GM12878 (cell line): ENCODE data around the gene HSCB. TPM values are rescaled to one million over a fixed set of nuclear protein-coding genes. Genes with fewer than 3 reads are reported as not detected.

ENCODE experiments used
- CHD4 ChIP-seq: fragments of 200-600 bp; sonication (generic); IDR thresholded peaks from 2 replicates; pipeline ENCODE4 v1.6.1; 2016; ENCODE audit warnings: mild to moderate bottlenecking
- EZH2 ChIP-seq: IDR thresholded peaks from 2 replicates; pipeline ENCODE4 v1.6.1; 2012; ENCODE audit warnings: low read depth, mild to moderate bottlenecking, control low read depth, inconsistent platforms, low read length, borderline replicate concordance; ENCODE audit not compliant: control insufficient read depth
- FOXM1 ChIP-seq: IDR thresholded peaks from 2 replicates; pipeline ENCODE4 v1.6.1; 2012; ENCODE audit warnings: low read depth, mild to moderate bottlenecking, inconsistent platforms, low read length, moderate library complexity
- HDGF ChIP-seq: fragments of 450-650 bp; IDR thresholded peaks from 2 replicates; pipeline ENCODE4 v1.6.1; 2016; ENCODE audit warnings: antibody characterized with exemption
- JUND ChIP-seq: IDR thresholded peaks from 2 replicates; pipeline ENCODE4 v1.6.1; 2012; ENCODE audit warnings: low read depth, mild to moderate bottlenecking, low read length, improper control_type of control experiment, moderate library complexity
- MTA3 ChIP-seq: IDR thresholded peaks from 2 replicates; pipeline ENCODE4 v1.6.1; 2012; ENCODE audit warnings: low read length, inconsistent platforms, borderline replicate concordance
- NFIC ChIP-seq: IDR thresholded peaks from 2 replicates; pipeline ENCODE4 v1.6.1; 2012; ENCODE audit warnings: low read depth, mild to moderate bottlenecking, inconsistent platforms, low read length, moderate library complexity
- NFXL1 ChIP-seq: fragments of 450-650 bp; IDR thresholded peaks from 2 replicates; pipeline ENCODE4 v1.6.1; 2017; ENCODE audit warnings: antibody characterized with exemption, mild to moderate bottlenecking, borderline replicate concordance
- NFYA ChIP-seq: IDR thresholded peaks from 2 replicates; pipeline ENCODE4 v1.6.1; 2011; ENCODE audit warnings: low read depth, mild to moderate bottlenecking, low read length, improper control_type of control experiment, borderline replicate concordance
- NR2C1 ChIP-seq: fragments of 450-650 bp; IDR thresholded peaks from 2 replicates; pipeline ENCODE4 v1.6.1; 2017; ENCODE audit warnings: antibody characterized with exemption, mild to moderate bottlenecking, moderate library complexity
- RELA ChIP-seq: fragments of 450-650 bp; IDR thresholded peaks from 2 replicates; pipeline ENCODE4 v1.8.0; 2014; ENCODE audit warnings: borderline replicate concordance; ENCODE audit not compliant: partially characterized antibody
- STAT1 ChIP-seq: fragments of 450-650 bp; conservative IDR thresholded peaks from 2 replicates; pipeline ENCODE4 v1.6.1; 2014; ENCODE audit warnings: antibody characterized with exemption, mild to moderate bottlenecking
- USF1 ChIP-seq: IDR thresholded peaks from 2 replicates; pipeline ENCODE4 v1.6.1; 2011; ENCODE audit warnings: borderline replicate concordance, low read depth, mild to moderate bottlenecking, moderate library complexity, mixed read lengths, low read length; ENCODE audit not compliant: insufficient read depth; ENCODE audit errors: extremely low read length
- ZZZ3 ChIP-seq: IDR thresholded peaks from 2 replicates; pipeline ENCODE4 v1.6.1; 2011; ENCODE audit warnings: low read depth; ENCODE audit not compliant: control insufficient read depth, insufficient read length
- polyA plus RNA-seq, 11 experiments: library from polyadenylated mRNA; depleted of rRNA in 4 of 11; unstranded in 6 of 11; stranded (reverse) in 5 of 11; fragments of >200 nt; fragmentation: Nextera tagmentation in 4 of 11; fragmentation: Illumina TruSeq in 1 of 11; extraction: Ambion mirVana in 4 of 11; extraction: Trizol in 1 of 11; gene quantifications; 1 replicate in 1 of 11; 2 replicates in 10 of 11; pipeline versions ENCODE4 v1.2.1 to v1.2.3, GENCODE V29; 2011 to 2016; ENCODE audit warnings: inconsistent platforms in 2 of 11, missing spikeins in 2 of 11, low read depth in 1 of 11
- total RNA-seq, 4 experiments: library from RNA; depleted of rRNA in 3 of 4; stranded (reverse); fragments of >200 nt in 3 of 4; fragmentation: Illumina TruSeq in 1 of 4; extraction: Trizol in 1 of 4; gene quantifications; 2 replicates each; pipeline versions ENCODE4 v1.2.1 to v1.2.3, GENCODE V29; 2013 to 2021
- TF ChIP-seq, protein P1 (sequence below): fragments of 450-650 bp; conservative IDR thresholded peaks from 2 replicates; pipeline ENCODE4 v1.6.1; 2017; ENCODE audit warnings: mild to moderate bottlenecking, moderate library complexity
- TF ChIP-seq, protein P2 (sequence below): fragments of 450-650 bp; formaldehyde crosslinking; IDR thresholded peaks from 2 replicates; pipeline ENCODE4 v1.4.0; 2020; ENCODE audit warnings: mild to moderate bottlenecking, moderate library complexity
- TF ChIP-seq, protein P3 (sequence below): IDR thresholded peaks from 2 replicates; pipeline ENCODE4 v1.6.1; 2012; ENCODE audit warnings: low read length, inconsistent platforms
- TF ChIP-seq, protein P4 (sequence below): fragments of 450-650 bp; IDR thresholded peaks from 2 replicates; pipeline ENCODE4 v1.6.1; 2017; ENCODE audit warnings: mild to moderate bottlenecking, moderate library complexity

Gene HSCB
- total and polyA plus RNA-seq, 10 of the 15 experiments (the other 5 are each of a cell fraction or from before 2014, with no cell fraction given): 10.6 to 28.4 (median 20.8) TPM

DNA sequence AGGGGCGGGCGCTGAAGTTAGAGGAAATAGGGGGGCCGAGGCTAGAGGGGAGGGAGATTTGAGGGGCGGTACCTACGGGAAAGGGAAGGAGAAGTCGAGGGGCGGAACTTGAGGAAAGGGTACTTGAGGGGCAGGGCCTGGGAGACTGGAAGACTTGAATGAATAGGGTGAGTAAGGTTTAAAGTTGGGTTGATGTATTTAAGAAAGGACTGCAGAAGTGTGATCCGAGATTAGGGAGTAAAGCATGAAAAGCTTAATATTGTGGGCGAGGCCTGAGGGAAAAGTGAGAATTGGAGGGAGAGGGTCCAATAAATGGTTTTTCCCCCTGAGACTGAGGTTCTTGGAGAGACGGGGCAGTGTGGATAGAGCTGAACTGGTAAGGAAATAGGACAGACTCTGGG, 723 bp downstream of the HSCB start (continued):
- TF ChIP-seq, protein P1, sequence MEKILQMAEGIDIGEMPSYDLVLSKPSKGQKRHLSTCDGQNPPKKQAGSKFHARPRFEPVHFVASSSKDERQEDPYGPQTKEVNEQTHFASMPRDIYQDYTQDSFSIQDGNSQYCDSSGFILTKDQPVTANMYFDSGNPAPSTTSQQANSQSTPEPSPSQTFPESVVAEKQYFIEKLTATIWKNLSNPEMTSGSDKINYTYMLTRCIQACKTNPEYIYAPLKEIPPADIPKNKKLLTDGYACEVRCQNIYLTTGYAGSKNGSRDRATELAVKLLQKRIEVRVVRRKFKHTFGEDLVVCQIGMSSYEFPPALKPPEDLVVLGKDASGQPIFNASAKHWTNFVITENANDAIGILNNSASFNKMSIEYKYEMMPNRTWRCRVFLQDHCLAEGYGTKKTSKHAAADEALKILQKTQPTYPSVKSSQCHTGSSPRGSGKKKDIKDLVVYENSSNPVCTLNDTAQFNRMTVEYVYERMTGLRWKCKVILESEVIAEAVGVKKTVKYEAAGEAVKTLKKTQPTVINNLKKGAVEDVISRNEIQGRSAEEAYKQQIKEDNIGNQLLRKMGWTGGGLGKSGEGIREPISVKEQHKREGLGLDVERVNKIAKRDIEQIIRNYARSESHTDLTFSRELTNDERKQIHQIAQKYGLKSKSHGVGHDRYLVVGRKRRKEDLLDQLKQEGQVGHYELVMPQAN: no peak
- TF ChIP-seq CHD4 (no peak), ZZZ3 (no peak), JUND (no peak), NFXL1 (no peak), USF1 (no peak), FOXM1 (no peak), NFIC (no peak), MTA3 (no peak), HDGF (peak; percentile 13), EZH2 (no peak), STAT1 (no peak), NR2C1 (no peak), RELA (no peak), NFYA (no peak)
- TF ChIP-seq, protein P2, sequence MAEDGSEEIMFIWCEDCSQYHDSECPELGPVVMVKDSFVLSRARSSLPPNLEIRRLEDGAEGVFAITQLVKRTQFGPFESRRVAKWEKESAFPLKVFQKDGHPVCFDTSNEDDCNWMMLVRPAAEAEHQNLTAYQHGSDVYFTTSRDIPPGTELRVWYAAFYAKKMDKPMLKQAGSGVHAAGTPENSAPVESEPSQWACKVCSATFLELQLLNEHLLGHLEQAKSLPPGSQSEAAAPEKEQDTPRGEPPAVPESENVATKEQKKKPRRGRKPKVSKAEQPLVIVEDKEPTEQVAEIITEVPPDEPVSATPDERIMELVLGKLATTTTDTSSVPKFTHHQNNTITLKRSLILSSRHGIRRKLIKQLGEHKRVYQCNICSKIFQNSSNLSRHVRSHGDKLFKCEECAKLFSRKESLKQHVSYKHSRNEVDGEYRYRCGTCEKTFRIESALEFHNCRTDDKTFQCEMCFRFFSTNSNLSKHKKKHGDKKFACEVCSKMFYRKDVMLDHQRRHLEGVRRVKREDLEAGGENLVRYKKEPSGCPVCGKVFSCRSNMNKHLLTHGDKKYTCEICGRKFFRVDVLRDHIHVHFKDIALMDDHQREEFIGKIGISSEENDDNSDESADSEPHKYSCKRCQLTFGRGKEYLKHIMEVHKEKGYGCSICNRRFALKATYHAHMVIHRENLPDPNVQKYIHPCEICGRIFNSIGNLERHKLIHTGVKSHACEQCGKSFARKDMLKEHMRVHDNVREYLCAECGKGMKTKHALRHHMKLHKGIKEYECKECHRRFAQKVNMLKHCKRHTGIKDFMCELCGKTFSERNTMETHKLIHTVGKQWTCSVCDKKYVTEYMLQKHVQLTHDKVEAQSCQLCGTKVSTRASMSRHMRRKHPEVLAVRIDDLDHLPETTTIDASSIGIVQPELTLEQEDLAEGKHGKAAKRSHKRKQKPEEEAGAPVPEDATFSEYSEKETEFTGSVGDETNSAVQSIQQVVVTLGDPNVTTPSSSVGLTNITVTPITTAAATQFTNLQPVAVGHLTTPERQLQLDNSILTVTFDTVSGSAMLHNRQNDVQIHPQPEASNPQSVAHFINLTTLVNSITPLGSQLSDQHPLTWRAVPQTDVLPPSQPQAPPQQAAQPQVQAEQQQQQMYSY (CRISPR knock-in tag): no peak
- TF ChIP-seq, protein P3, sequence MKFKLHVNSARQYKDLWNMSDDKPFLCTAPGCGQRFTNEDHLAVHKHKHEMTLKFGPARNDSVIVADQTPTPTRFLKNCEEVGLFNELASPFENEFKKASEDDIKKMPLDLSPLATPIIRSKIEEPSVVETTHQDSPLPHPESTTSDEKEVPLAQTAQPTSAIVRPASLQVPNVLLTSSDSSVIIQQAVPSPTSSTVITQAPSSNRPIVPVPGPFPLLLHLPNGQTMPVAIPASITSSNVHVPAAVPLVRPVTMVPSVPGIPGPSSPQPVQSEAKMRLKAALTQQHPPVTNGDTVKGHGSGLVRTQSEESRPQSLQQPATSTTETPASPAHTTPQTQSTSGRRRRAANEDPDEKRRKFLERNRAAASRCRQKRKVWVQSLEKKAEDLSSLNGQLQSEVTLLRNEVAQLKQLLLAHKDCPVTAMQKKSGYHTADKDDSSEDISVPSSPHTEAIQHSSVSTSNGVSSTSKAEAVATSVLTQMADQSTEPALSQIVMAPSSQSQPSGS: no peak
- TF ChIP-seq, protein P4, sequence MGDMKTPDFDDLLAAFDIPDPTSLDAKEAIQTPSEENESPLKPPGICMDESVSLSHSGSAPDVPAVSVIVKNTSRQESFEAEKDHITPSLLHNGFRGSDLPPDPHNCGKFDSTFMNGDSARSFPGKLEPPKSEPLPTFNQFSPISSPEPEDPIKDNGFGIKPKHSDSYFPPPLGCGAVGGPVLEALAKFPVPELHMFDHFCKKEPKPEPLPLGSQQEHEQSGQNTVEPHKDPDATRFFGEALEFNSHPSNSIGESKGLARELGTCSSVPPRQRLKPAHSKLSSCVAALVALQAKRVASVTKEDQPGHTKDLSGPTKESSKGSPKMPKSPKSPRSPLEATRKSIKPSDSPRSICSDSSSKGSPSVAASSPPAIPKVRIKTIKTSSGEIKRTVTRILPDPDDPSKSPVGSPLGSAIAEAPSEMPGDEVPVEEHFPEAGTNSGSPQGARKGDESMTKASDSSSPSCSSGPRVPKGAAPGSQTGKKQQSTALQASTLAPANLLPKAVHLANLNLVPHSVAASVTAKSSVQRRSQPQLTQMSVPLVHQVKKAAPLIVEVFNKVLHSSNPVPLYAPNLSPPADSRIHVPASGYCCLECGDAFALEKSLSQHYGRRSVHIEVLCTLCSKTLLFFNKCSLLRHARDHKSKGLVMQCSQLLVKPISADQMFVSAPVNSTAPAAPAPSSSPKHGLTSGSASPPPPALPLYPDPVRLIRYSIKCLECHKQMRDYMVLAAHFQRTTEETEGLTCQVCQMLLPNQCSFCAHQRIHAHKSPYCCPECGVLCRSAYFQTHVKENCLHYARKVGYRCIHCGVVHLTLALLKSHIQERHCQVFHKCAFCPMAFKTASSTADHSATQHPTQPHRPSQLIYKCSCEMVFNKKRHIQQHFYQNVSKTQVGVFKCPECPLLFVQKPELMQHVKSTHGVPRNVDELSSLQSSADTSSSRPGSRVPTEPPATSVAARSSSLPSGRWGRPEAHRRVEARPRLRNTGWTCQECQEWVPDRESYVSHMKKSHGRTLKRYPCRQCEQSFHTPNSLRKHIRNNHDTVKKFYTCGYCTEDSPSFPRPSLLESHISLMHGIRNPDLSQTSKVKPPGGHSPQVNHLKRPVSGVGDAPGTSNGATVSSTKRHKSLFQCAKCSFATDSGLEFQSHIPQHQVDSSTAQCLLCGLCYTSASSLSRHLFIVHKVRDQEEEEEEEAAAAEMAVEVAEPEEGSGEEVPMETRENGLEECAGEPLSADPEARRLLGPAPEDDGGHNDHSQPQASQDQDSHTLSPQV: no peak
